Testis (tissue), 5 donors: ENCODE results near the gene MYO15A. TPM values are rescaled to one million over a fixed set of nuclear protein-coding genes. Genes with fewer than 3 reads are reported as not detected.

ENCODE experiments used
- DNase-seq: peaks from one replicate; pipeline ENCODE4 v3.0.0-alpha.2; 2019
- H3K27ac ChIP-seq, 2 donors: fragments of 200-600 bp; sonication (generic); one replicate each; pipeline ENCODE4 v1.5.1; 2019
- H3K27me3 ChIP-seq: fragments of 200-600 bp; sonication (generic); one replicate; pipeline ENCODE4 v1.5.1; 2019
- H3K36me3 ChIP-seq: fragments of 200-600 bp; sonication (generic); one replicate; pipeline ENCODE4 v1.5.1; 2017; ENCODE audit warnings: low read depth; ENCODE audit errors: missing control alignments
- H3K4me1 ChIP-seq: fragments of 200-600 bp; sonication (generic); one replicate; pipeline ENCODE4 v1.5.1; 2019
- H3K4me3 ChIP-seq, 2 donors: fragments of 200-600 bp; sonication (generic); one replicate each; pipeline ENCODE4 v1.5.1; 2017 to 2019
- H3K9me3 ChIP-seq: fragments of 200-600 bp; sonication (generic); one replicate; pipeline ENCODE4 v1.5.1; 2017
- CTCF ChIP-seq, 3 experiments: fragments of 450-650 bp in 2 of 3; fragments of 200-600 bp in 1 of 3; sonication (generic) in 1 of 3; IDR thresholded peaks; one replicate each; pipeline ENCODE4 v1.5.1; 2016 to 2019; ENCODE audit warnings: antibody characterized with exemption in 3 of 3, mild to moderate bottlenecking in 2 of 3, moderate library complexity in 1 of 3
- POLR2A ChIP-seq: fragments of 450-650 bp; IDR thresholded peaks from one replicate; pipeline ENCODE4 v1.6.1; 2017; ENCODE audit warnings: antibody characterized with exemption, mild to moderate bottlenecking, moderate library complexity
- WGBS, 2 donors: methylation state at CpG; one replicate each; pipeline ENCODE4 v1.1.5; 2018; 5-methylcytosine and 5-hydroxymethylcytosine counted together
- intact Hi-C: fragments of 100-400 bp; cut with DNase I; formaldehyde crosslinking; loops from one replicate; pipeline ENCODE4 v1.15.1; 2023; ENCODE audit warnings: low total_unique reads
- long read RNA-seq, 2 donors: transcript quantifications; one replicate each; lab custom pipeline, GENCODE V29; 2026
- polyA plus RNA-seq: library from polyadenylated mRNA; stranded (reverse); fragments of 350-450 nt; fragmentation: Illumina TruSeq; extraction: RNeasy Lipid Tissue Mini Kit (QIAGEN cat#74804); gene quantifications from one replicate; pipeline ENCODE4 v1.2.3, GENCODE V29; 2014; ENCODE audit warnings: low read depth, low replicate concordance; ENCODE audit not compliant: insufficient read depth
- total RNA-seq, 2 donors: library from RNA; depleted of rRNA; stranded (reverse); fragments of >200 nt; gene quantifications; one replicate each; pipeline ENCODE4 v1.2.3, GENCODE V29; 2016

Gene MYO15A
- total RNA-seq, result 10 to 100 TPM; 18.6 to 30.2 TPM
- polyA plus RNA-seq, result 21.7 TPM
- long read RNA-seq, donor 1, full-length matches to known transcripts, result 1 of 1 reads
- long read RNA-seq, donor 1, partial matches to known transcripts, result 0 of 1 reads
- long read RNA-seq, donor 1, other reads (novel, unspliced or antisense), result 0 of 1 reads
- long read RNA-seq, donor 2, result 0 reads

- intact Hi-C loops, result no loop called here
- no peaks in the 10 kb centered on the region for H3K27me3 ChIP-seq
- H3K4me1 ChIP-seq, result no peaks in the 10 kb centered on the region
- H3K36me3 ChIP-seq, result no peaks in the 10 kb centered on the region
- H3K27ac ChIP-seq, result no peak within 1 kb of the TSS
- H3K4me3 ChIP-seq, result no peak within 1 kb of the TSS
- no peaks in the 10 kb centered on the region for H3K9me3 ChIP-seq
- no peak for TF ChIP-seq POLR2A
- no peak for TF ChIP-seq CTCF (IDR thresholded peaks at IDR 0.05)
- 45 to 87% methylated on average over 5 to 17 of the region's 17 CpGs for WGBS, 2 donors
- DNase-seq, result no peak
These were observed at the start of gene MYO15A for GRCh38 chr17:18108401-18109312. Gene MYO15A, plus strand, starts transcription at chr17:18108756. Its CDS starts 10,045 bp downstream, at chr17:18118801.

GRCh38 chr17:18059283-18059682 lies 49.3 kb upstream of the MYO15A start:
- intact Hi-C loops, result no loop called here
- H3K27me3 ChIP-seq, result no peaks in the 10 kb centered on the region
- WGBS, 2 donors, result 83 to 86% methylated on average over 5 of the region's 5 CpGs

GRCh38 chr17:18064053-18064452 lies 44.5 kb upstream of the MYO15A start:
- H3K4me3 ChIP-seq, result no peak overlapping the region
- H3K36me3 ChIP-seq, result no peaks in the 10 kb centered on the region
- intact Hi-C loops, result no loop called here
- H3K4me1 ChIP-seq, result no peaks in the 10 kb centered on the region
- H3K27ac ChIP-seq, result no peak overlapping the region
- no peaks in the 10 kb centered on the region for H3K9me3 ChIP-seq
- no peak for DNase-seq
- TF ChIP-seq POLR2A, result no peak
- TF ChIP-seq CTCF (IDR thresholded peaks at IDR 0.05), result no peak
- H3K27me3 ChIP-seq, result no peaks in the 10 kb centered on the region
- 80 to 86% methylated on average over 2 of the region's 2 CpGs for WGBS, 2 donors

More at GRCh38 chr17:18059283-18059682, 49.3 kb upstream of the MYO15A start:
- no peak overlapping the region for H3K27ac ChIP-seq
- no peak for DNase-seq
- H3K4me3 ChIP-seq, result no peak overlapping the region
- no peaks in the 10 kb centered on the region for H3K36me3 ChIP-seq
- no peak for TF ChIP-seq CTCF (IDR thresholded peaks at IDR 0.05)
- H3K4me1 ChIP-seq, result no peaks in the 10 kb centered on the region
- H3K9me3 ChIP-seq, result no peaks in the 10 kb centered on the region

GRCh38 chr17:18065546-18065945 lies 43.0 kb upstream of the MYO15A start:
- H3K27me3 ChIP-seq, result no peaks in the 10 kb centered on the region
- no peaks in the 10 kb centered on the region for H3K4me1 ChIP-seq
- intact Hi-C loops, result no loop called here
- H3K27ac ChIP-seq, result no peak overlapping the region
- H3K4me3 ChIP-seq, result no peak overlapping the region
- H3K36me3 ChIP-seq, result no peaks in the 10 kb centered on the region
- DNase-seq, result no peak
- WGBS, 2 donors, result 95 to 99% methylated on average over 10 to 11 of the region's 11 CpGs
- no peaks in the 10 kb centered on the region for H3K9me3 ChIP-seq
- TF ChIP-seq POLR2A, result no peak

GRCh38 chr17:18066866-18067265 lies 41.7 kb upstream of the MYO15A start:
- H3K9me3 ChIP-seq, result no peaks in the 10 kb centered on the region
- H3K27ac ChIP-seq, result no peak overlapping the region
- intact Hi-C loops, result no loop called here
- no peak for DNase-seq
- TF ChIP-seq CTCF (IDR thresholded peaks at IDR 0.05) (no peak), POLR2A (no peak)
- H3K4me3 ChIP-seq, result no peak overlapping the region
- no peaks in the 10 kb centered on the region for H3K4me1 ChIP-seq
- H3K27me3 ChIP-seq, result no peaks in the 10 kb centered on the region
- no peaks in the 10 kb centered on the region for H3K36me3 ChIP-seq
- 88 to 95% methylated on average over 3 to 4 of the region's 4 CpGs for WGBS, 2 donors
